ENCODE results near the gene TMEM143.

TMEM143 gene

GRCh38 chr19:48353677-48354076 lies 10.1 kb downstream of the TMEM143 start:
- no peak for DNase-seq

GRCh38 chr19:48351341-48351752 lies 12.4 kb downstream of the TMEM143 start:
- DNase-seq: peak; percentile 77

DNA sequence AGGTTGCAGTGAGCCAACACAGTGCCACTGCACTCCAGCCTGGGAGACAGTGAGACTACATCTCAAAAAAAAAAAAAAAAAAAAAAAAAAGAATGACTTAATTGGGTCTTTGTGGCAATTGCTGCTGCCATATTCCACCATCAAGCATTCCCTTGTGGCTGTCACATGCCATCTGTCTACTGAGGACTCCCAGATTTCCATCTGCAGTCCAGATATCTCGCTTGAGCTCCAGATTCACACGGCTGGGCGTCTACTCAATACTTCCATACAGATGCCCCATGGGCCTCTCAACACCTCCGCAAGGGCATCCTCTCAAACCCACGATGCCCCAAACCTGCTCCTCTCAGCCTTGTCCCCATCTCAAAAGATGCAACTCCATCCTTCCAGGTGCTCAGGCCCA lies 12.9 kb downstream of the TMEM143 start:
- DNase-seq: no peak

DNA sequence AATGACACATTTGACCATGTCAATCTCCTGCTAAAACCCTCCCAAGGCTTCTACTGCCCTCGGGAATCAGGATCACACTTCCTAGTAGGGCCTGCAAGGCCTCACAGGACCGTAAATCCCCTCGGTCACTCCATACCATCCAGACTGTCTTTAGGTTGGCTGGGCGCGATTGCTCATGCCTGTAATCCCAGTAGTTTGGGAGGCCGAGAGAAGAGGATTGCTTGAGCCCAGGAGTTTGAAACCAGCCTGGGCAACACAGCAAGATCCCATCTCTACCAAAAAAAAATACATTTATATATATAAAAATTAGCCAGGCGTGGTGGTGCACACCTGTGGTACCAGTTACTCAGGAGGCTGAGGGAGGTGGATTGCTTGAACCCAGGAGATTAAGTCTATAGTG lies 15.0 kb downstream of the TMEM143 start:
- no peak for DNase-seq

- DNase-seq: no peak
Observed at GRCh38 chr19:48348045-48348444, 15.7 kb downstream of the TMEM143 start.

GRCh38 chr19:48346191-48346590 lies 17.5 kb downstream of the TMEM143 start:
- no peak for DNase-seq

- DNase-seq: no peak
Observed at GRCh38 chr19:48344892-48345291, 18.8 kb downstream of the TMEM143 start.

DNA sequence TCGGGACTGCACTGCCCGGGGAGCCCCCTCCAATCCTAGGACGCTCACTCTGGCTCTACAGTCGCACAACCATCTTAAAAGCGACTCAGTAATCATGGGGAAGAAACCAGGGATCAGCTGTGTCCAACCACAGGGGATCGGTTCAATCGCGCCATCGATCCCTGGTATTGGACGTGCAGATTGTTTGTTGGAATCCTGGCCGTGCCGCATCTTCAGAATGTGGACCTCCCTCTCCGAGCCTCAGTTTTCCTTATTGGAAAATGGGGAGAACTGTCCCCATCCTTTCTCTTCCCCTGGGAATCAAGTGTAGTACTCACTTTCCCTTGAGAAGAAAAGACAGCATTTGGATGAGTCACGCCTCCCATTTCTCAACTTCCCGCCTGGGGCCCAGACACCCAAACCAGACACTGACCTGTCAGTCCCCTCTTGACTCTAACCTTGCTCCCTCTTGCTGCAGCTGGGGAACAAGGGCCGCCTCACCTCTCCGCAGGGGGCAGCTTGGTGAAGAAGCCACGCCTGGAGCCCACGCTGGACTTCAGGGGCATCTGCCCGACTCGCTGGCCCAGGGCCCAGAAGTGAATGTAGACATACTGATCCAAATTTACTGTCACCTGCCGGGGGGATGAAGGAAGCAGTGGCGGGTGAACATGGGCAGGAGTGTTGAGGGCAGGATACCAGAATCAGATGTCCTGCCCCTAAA lies 20.7 kb downstream of the TMEM143 start:
- DNase-seq: no peak

DNA sequence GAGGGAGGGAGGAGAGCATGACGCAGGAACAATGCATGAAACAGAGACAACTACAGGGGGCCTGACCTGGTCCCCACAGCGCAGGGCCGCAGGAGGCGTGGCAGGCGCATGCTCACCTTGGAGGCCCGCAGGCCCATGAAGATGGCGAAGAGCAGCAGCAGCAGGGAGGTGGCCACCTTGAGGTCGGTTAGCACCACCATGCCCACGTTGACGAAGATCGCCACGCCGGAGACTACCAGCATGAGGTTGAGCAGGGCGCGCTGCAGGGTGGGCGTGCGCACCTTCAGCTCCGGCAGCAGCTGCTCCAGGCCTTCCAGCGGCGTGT lies 21.4 kb downstream of the TMEM143 start:
- no peak for DNase-seq

- no peak for DNase-seq
Observed at GRCh38 chr19:48341515-48342413, 22.0 kb downstream of the TMEM143 start.

DNA sequence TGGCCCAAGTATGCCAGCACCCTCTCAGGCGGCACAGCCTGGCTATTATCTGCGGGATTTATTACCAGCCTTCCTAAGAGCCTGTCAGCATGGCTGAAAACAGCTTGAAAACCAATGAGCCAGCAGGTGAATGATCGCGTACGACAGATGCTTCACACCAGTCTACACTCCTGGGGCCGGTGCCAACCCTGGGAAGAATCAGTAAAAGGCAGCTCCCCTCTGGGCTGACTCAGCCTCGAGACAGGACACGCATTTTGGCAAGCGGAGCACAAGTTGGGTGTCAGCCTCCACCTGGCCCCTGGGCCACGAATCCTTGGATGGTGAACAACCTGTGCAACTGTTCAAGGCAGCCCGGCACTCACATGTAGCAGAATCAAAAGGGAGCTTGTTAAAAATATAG lies 22.7 kb downstream of the TMEM143 start:
- DNase-seq: no peak

DNA sequence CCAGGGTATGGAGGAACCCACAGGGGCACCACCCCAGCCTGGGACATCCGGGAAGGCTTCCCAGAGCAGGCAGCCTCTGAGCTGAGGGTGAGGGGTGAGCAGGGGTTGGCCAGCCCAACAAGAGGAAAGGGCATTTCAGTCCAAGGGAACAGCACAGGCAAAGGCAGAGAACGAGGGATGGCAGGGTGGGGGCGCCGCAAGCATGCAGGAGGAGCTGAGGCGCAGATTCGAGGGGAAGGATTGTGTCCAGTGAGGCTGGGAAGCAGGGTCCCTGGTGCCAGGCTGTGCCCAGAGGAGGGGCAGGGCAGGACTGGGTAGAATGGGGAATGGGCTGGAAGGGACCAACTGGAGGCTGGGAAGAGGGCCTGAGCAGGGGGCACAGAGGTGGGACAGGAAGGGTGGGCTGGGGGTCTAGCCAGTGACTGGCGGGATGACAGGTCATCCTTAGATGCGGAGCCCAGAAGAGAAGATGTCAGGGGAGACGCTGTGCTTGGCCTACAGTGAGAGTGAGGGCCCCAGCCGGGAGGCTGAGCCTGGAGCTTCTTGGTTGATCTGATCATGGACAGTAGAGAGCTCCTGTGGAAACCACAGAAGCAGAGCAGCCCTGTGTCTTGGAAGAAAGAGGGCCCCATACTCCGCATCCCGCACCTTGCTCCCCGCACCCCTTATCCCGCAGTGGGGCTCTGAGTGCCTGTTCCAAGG lies 24.8 kb downstream of the TMEM143 start:
- no peak for DNase-seq

DNA sequence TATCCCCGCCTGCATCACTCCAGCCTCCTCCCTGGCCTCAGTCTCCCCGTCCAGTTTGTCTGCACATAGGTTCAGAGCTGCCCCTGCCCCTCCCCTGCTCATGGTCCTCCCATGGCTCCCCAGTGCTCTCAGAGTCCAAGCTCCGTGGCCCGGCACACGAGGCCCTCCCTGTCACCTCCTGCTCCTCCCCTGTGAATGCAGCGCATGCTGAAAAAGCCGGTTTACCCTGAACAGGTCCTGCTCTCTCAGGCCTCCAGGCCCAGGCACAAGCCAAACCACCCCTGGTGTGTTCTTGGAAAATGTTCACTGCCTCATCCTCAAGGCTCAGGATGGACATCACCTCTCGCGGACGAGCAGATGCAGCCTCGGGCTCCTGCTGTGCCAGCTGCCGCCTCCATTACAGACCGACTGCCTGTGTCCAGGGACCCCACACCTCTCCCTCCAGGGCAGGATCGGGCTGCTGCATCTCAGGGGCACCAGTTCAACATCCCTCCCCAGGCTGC lies 25.4 kb downstream of the TMEM143 start:
- DNase-seq: no peak

- peak; percentile 92 for DNase-seq
Observed at GRCh38 chr19:48333467-48334384, 30.0 kb downstream of the TMEM143 start.

DNA sequence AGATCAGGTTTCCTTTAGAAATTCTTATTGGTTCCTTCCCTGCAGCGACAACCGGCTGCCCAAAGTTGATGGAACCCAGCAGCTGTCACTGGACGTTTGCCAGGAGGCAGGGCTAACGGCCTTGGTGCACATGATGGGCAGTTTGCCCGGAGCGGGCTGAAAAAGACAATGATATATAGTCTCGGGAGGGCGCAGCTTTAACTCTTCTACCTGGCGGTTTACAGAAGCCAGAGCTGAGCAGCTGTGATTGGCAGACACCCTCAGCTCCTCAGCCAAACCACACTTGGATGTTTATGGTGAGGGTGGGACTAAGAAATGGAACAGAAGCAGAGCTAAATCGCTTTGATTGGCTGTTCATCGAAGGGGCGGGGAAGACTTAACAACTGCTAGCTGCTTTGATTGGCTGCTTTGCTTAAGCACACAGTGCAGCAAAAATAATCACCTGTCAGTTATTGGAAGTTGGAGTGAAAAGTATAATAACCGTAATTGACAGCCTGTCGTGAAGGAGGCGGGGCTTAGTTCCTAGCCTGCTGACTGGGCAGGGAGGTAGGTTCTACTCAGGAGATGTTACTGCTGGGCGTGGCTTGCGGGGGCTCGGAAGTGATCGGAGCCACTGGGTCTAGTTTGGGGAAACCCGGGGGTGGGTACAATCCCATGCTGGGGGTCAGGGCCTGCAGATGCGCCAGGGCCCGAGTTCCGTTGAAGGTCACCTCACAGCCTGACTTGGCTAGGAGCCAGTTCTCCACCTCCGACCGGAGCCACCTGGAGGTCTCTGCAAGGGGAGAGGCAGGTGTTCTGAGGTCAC lies 30.9 kb downstream of the TMEM143 start:
- peak; percentile 93 for DNase-seq

DNA sequence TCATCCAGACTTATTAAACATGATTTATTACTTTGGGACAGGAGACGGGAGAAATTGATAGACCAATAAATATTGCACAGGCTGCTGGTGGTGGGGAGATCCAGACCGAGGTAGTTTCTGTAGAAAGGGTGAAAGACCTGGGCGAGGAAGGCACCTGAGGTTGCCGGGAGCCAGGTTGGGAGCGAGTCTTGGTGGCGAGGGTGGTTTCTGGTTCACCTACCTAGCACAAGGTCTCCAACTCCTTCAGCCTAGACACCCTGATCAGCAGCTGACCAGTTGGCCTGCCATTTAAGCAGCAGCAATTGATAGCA lies 31.4 kb downstream of the TMEM143 start:
- DNase-seq: no peak

DNA sequence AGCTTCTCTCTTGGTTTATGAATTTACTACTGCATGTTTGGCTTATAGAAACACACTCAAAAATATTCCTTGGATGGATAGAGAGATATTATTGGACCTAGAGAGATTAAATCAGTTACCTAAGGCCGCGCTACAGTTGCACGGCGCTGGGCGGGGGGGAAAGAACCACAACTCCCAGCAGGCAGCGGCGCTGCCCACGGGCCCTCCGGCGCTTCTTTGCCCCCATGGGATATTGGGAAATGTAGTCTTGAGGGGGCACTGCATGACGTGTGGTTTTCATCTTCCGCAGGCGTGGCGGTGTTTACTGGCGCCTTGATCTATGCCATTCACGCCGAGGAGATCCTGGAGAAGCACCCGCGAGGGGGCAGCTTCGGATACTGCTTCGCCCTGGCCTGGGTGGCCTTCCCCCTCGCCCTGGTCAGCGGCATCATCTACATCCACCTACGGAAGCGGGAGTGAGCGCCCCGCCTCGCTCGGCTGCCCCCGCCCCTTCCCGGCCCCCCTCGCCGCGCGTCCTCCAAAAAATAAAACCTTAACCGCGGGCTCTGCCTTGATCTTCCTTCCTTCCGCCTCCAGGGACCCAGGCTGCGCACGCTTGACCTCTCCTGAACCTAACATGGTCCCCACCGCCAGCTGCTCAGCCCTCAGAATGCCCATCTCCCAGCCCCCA lies 33.6 kb downstream of the TMEM143 start:
- peak; percentile 78 for DNase-seq

DNA sequence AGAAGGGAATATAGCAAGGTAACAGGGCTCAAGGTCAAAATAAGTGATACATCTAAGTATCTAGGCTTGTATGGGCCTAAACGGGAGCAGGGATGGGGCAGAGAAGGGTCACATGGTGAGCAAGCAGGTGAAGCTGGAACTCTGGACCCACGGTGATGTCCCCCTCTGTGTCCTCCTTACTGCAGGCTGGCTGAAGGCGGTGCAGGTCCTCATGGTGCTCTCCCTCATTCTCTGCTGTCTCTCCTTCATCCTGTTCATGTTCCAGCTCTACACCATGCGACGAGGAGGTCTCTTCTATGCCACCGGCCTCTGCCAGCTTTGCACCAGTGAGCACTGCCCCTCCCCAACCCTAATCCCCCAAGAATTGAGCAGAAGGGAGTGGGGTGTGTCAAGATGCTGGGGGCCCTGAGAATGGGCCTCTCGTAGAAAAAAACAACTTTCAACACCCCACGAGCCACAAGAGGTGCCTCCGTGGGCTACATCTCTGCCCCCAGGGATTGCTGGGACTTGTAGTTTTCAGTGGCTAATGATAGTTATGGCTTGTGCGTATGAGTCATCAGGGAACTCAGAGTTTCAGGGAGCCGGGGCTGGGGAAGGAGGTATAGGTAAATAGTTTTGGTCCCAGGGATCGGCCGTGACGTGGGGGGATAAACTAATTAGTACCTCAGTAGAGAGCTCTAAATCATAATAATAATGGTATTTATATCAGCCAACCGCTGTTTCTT lies 34.4 kb downstream of the TMEM143 start:
- peak; percentile 27 for DNase-seq

DNA sequence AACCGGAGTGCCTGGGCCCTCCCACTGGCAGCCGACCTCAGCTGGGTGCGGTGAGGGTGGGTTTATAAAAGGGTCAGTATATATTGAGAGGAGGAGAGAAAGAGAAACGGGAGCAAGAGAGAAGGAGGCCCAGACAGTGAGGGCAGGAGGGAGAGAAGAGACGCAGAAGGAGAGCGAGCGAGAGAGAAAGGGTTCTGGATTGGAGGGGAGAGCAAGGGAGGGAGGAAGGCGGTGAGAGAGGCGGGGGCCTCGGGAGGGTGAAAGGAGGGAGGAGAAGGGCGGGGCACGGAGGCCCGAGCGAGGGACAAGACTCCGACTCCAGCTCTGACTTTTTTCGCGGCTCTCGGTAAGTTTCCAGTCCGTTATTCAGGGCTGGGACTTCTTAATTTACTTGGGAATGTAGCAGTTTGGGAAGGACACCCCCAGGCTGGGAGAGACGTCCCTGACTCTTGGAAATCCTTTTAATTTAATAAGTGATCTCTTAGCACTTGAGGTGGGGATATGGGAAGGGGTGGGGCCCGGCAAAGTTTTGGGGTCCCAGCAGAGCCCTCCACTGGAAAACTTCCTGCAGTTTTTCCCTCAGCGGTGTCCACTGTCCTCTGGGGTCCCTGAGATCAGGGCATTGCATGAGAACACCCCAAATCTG lies 38.4 kb downstream of the TMEM143 start, which contains the start of gene EMP3:
Gene EMP3 (plus strand): TSS at position 288 of the 646 bp plus-strand sequence. CDS start 1,293 bp downstream, outside the sequence.
- peak; percentile 85 for DNase-seq
